ENCODE results near the gene SLC29A3.

The SLC29A3 gene

GRCh38 chr10:71321386-71321785 lies 2.3 kb downstream of the SLC29A3 start:
- DNase-seq (ENCODE audit: low read depth), result no peak

- no peak for DNase-seq (ENCODE audit: low read depth)
Observed at GRCh38 chr10:71323407-71323806, 4.3 kb downstream of the SLC29A3 start.

DNA sequence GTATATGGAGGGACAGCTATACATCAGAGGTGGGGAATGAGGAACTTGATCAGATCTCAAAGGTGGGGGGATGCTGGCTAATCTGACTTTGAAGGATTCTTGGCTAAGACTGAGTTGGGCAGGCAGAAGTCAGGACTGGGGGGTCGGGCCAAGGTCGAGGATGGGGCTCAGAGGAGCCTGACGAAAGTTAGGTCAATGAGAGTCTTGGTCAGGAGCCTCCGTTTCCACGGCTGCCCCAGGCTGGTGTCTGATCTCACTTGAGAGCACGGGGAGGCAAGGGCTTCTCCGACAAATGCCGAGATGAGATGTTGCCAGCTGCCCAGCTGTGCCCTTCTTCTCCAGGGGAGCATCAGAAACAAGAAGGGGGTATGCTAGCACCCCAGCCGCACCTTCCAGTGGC lies 5.7 kb downstream of the SLC29A3 start:
- DNase-seq (ENCODE audit: low read depth), result no peak

GRCh38 chr10:71325267-71325666 lies 6.2 kb downstream of the SLC29A3 start:
- DNase-seq (ENCODE audit: low read depth), result no peak

- no peak for DNase-seq (ENCODE audit: low read depth)
Observed at GRCh38 chr10:71326464-71326881, 7.4 kb downstream of the SLC29A3 start.

GRCh38 chr10:71330789-71331404 lies 11.8 kb downstream of the SLC29A3 start:
- no peak for DNase-seq (ENCODE audit: low read depth)

DNA sequence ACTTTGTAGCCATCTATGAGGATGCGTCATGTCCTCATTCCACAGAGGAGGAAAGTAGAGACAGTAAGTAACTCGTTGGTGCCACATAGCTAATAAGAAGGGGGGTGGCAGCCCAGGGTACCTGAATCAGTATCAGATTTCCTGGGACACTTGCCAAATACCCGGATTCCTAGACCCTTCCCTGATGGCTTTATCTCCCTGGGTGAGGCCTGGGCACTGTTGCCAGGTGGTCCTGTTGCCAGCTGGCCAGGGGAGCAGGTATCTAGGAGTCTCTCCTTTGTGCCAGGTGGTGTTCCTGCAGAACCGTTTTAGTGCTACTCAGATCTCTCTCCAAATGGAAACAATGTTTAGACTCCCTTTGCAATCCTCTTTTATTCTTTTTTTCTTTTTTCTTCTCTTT lies 12.7 kb downstream of the SLC29A3 start:
- DNase-seq (ENCODE audit: low read depth), result no peak

DNA sequence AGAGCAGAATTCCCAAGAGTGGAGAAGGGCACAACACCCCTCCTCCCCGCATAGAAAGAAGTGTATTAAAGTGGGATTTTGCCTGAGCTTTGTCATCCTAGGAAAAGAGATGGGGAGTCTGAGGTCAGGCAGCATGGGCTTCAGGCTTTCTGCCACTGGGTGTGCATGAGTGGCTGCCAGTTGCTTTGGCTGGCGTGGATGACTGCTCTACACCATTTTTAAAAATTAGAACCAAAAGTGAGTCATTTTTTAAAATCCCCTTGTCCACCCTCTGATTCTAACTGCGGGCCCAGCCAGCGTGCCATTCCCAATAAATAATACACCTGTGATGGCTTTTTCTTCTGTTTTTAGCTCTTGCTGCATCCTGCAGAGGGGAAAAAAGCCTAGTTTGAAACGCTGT lies 13.4 kb downstream of the SLC29A3 start:
- no peak for DNase-seq (ENCODE audit: low read depth)

- DNase-seq (ENCODE audit: low read depth), result no peak
Observed at GRCh38 chr10:71333129-71333887, 14.2 kb downstream of the SLC29A3 start.

GRCh38 chr10:71334221-71334791 lies 15.2 kb downstream of the SLC29A3 start:
- no peak for DNase-seq (ENCODE audit: low read depth)

DNA sequence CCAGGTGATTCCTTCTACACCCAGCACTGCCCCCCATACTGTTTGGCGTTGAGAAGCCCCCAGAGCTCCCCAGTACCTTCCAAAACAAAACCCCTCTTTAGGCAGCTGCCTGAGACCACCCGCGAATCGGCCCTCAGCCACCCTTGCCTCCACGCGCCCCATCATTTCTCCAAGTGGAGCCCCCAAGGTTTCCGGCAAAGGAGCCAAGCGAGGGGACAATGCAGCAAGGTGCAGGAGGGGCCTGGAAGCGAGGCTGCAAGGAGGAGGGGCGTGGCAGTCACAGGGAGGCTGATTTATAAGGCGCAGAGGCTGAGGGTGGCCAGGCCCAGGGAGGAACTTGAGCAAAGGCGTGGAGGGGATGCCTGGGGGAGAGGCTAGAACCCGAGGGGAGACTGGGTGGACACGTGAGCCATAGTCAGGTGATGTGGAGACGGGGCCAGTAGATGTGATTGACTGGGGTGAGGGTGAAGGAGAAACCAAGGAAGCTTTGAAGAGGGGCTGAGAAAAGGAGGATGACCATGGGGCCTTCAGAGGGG lies 16.2 kb downstream of the SLC29A3 start:
- DNase-seq (ENCODE audit: low read depth), result no peak

GRCh38 chr10:71336632-71337031 lies 17.6 kb downstream of the SLC29A3 start:
- no peak for DNase-seq (ENCODE audit: low read depth)

DNA sequence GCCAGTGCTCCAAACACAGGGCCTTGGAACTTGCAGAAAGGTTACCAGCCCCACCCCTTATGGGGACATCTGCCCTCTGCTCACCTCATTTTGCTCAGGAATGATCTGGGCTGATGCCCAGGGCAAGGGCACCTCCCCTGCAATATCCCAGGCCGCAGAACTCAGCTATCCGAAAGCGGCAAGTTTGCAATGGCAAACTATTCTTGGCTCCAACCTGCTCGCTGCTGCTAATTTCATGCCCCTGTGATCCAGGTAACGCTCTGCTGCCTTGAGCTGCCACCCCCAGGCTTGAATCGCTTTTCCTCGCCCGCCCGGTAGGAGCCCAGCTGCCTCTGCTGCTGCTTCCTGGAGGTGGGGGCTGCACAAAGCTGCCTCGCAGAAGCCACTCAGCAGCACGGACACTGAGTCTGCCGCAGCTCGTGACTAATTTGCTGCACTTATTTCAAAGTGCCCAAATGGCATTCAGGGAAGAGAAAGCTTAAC lies 18.2 kb downstream of the SLC29A3 start:
- DNase-seq (ENCODE audit: low read depth), result no peak

DNA sequence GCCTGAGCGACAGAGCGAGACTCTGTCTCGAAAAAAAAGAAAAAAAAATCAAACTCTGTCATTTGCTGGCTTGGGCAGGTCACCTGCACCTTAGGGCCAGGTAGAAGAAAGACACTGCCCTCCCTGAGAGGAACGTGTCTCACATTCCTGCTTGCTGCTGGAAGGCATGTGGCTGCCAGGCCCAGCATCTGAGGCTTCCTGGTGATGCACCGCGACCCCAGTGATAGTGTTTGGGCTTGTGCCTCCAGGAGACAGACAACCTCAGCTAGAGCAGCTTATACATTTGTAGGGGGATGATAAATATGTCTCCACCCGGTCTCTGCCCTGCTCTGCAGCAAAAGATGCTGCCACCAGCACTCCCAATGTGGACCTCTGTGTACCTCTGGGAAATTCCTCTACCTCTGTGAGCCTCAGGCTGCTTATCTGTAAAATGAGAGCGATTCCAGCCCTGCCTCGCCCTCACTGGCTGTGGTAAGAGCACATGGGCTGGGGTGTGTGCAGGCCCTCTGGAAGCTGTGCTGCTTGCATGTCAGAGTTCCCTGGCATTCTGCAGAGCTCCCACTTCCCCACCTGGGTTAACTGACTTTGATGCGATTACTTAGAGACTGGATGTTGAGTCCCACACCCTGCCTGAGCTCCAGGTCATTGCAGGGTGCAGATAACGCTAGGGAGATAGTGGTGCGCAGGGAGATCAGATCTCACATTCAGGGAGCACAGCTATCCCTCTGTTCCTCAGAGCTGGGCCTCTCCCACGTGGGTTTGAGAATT lies 19.9 kb downstream of the SLC29A3 start:
- DNase-seq (ENCODE audit: low read depth), result no peak

GRCh38 chr10:71339796-71340589 lies 20.9 kb downstream of the SLC29A3 start:
- no peak for DNase-seq (ENCODE audit: low read depth)

GRCh38 chr10:71342573-71343391 lies 23.7 kb downstream of the SLC29A3 start:
- no peak for DNase-seq (ENCODE audit: low read depth)

GRCh38 chr10:71343392-71343773 lies 24.3 kb downstream of the SLC29A3 start:
- no peak for DNase-seq (ENCODE audit: low read depth)

DNA sequence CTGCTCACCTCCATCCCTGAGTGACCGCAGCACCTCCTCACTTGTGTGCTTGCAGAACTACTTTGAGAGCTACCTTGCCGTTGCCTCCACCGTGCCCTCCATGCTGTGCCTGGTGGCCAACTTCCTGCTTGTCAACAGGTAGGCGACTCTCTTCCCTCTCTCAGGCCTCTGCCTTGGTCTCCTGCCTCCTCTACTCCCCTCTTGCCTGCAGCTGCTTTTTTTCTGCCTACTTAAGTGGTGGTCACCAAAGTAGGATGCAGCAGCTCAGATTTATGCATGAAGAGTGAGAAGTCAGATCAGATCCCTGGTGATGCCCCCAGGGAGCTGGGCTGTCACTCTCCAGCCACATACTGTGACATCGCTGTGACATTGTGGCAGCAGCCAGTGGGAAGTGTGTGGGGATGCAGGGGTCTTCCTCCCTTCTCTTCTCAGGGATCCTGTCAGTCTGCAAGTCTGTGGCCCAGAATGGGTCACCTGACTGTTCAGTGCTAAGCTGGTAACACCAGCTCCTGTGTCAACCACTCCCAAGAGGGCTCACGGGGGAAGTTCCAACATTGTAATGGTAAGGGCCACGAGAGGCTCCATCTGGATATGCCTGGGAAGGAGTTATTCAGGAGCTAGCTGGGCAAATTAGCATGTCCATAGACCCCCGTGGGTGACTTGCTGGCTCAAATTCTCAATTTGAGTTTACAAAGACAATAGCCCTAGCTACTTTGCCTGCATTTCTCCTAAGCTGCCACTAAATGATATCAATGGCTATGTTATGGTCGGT lies 25.3 kb downstream of the SLC29A3 start:
- DNase-seq (ENCODE audit: low read depth), result no peak

DNA sequence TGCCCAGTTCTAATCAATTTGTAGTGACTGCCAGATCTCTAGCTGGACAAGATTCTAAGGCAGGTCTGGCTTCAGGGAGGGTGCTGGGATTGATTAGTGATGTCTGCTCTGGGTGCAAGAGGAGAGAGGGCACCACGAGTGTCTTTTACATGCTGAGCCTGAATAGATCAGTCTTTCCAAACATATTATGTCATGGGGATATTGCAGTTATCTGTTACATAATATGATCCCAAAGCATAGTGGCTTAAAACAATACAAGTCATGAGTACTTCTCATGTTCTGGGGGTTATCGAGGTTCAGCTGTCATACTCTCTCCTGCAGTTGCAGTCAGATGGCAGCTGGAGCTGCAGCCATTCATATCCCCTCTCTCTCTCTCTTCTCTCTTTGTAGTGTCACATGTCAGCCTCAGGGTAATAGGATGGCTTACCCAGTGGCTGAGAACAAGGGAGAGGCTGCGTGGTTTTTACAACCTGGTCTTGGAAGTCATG lies 26.0 kb downstream of the SLC29A3 start:
- no peak for DNase-seq (ENCODE audit: low read depth)

DNA sequence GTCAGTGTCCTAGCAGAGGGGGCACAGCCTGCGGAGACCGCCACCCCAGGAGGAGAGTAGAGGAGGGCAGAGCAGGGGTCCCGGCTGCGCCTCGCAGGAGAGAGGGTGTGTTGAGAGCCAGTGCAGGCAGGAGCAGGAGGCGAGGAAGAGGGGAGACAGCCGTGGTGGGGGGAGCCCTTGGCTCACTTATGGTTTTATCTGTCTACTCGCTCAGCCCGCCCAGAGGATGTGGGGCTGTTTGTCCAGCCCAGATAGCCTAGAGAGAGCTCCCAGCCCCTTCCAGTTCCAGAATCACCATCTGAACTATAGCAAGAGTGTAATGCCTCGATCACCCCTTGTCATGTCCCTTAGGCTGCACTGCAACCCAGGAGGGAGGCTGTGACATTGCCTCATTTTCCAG lies 26.6 kb downstream of the SLC29A3 start:
- DNase-seq (ENCODE audit: low read depth), result no peak
